ENCODE measurements around the gene PRDX3. TPM values are rescaled to one million over a fixed set of nuclear protein-coding genes. Genes with fewer than 3 reads are reported as not detected.
"Not testable (repeated sequence)": the region's sequence is repeated elsewhere in the genome, so short reads cannot be mapped to it uniquely, and the experiment has no call there.

Gene PRDX3
- total RNA-seq, 4 donors from 2014 or later, result 58.8 to 78.3 (median 62.1) TPM

- Histone ChIP-seq H3K4me3 (no peak overlapping the region), H3K9me3 (no peaks in the 10 kb centered on the region), H3K4me1 (no peaks in the 10 kb centered on the region), H3K27ac (no peak overlapping the region), H3K27me3 (no peaks in the 10 kb centered on the region), H3K36me3 (peaks cover 32% of the 10 kb centered on the region)
- WGBS, result 92% methylated on average over 16 of the region's 16 CpGs
- no peak for DNase-seq (ENCODE audit: low spot score in 2 of 2)
- TF ChIP-seq, protein P1, sequence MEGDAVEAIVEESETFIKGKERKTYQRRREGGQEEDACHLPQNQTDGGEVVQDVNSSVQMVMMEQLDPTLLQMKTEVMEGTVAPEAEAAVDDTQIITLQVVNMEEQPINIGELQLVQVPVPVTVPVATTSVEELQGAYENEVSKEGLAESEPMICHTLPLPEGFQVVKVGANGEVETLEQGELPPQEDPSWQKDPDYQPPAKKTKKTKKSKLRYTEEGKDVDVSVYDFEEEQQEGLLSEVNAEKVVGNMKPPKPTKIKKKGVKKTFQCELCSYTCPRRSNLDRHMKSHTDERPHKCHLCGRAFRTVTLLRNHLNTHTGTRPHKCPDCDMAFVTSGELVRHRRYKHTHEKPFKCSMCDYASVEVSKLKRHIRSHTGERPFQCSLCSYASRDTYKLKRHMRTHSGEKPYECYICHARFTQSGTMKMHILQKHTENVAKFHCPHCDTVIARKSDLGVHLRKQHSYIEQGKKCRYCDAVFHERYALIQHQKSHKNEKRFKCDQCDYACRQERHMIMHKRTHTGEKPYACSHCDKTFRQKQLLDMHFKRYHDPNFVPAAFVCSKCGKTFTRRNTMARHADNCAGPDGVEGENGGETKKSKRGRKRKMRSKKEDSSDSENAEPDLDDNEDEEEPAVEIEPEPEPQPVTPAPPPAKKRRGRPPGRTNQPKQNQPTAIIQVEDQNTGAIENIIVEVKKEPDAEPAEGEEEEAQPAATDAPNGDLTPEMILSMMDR (IDR thresholded peaks at IDR 0.05), result no peak
- TF ChIP-seq POLR2AphosphoS5 (IDR thresholded peaks at IDR 0.05), result no peak
- TF ChIP-seq EP300 (IDR thresholded peaks at IDR 0.05), result no peak
- no peak for TF ChIP-seq POLR2A (IDR thresholded peaks at IDR 0.05)
Measured at GRCh38 chr10:119138346-119139306, 40.0 kb downstream of the PRDX3 start.

GRCh38 chr10:119137878-119138277, 40.7 kb downstream of the PRDX3 start:
- H3K4me3 ChIP-seq; H3K4me1 ChIP-seq; DNase-seq (ENCODE audit: low spot score in 2 of 2); H3K9me3 ChIP-seq; H3K27ac ChIP-seq; H3K27me3 ChIP-seq: not testable (repeated sequence)
- 74% methylated on average over 8 of the region's 8 CpGs for WGBS
- H3K36me3 ChIP-seq, result peaks cover 39% of the 10 kb centered on the region

- Histone ChIP-seq H3K4me3 (no peak overlapping the region), H3K27ac (no peak overlapping the region), H3K27me3 (no peaks in the 10 kb centered on the region), H3K36me3 (peaks cover 43% of the 10 kb centered on the region), H3K9me3 (no peaks in the 10 kb centered on the region), H3K4me1 (no peaks in the 10 kb centered on the region)
- 86% methylated on average over 7 of the region's 7 CpGs for WGBS
- TF ChIP-seq POLR2A (IDR thresholded peaks at IDR 0.05) (no peak), POLR2AphosphoS5 (IDR thresholded peaks at IDR 0.05) (no peak), EP300 (IDR thresholded peaks at IDR 0.05) (no peak)
- TF ChIP-seq, protein P1 (IDR thresholded peaks at IDR 0.05), result no peak
- no peak for DNase-seq (ENCODE audit: low spot score in 2 of 2)
Measured at GRCh38 chr10:119136084-119136483, 42.5 kb downstream of the PRDX3 start.

DNA sequence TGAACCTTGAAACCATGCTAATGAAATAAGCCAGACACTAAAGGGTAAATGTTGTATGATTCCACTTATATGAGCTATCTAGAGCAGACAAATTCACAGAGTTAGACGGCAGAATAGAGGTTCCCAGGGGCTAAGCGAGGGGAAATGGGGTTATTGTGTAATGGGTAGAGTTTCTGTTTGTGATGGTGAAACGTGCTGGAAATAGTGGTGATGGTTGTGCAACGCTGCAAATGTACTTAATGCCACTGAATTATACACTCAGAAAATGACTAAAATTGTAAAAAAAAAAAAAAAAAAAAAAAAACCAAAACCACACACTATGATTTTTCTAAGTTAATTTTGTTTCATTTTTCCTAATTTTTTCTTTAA, 43.1 kb downstream of the PRDX3 start:
- WGBS, result 71% methylated on average over 3 of the region's 4 CpGs
- H3K36me3 ChIP-seq, result peaks cover 38% of the 10 kb centered on the region
- H3K4me1 ChIP-seq, result no peaks in the 10 kb centered on the region
- H3K4me3 ChIP-seq, result no peak overlapping the region
- H3K9me3 ChIP-seq, result no peaks in the 10 kb centered on the region
- no peaks in the 10 kb centered on the region for H3K27me3 ChIP-seq
- TF ChIP-seq, protein P1 (IDR thresholded peaks at IDR 0.05), result no peak
- TF ChIP-seq POLR2AphosphoS5 (IDR thresholded peaks at IDR 0.05), result peak in 1 of 3 donors; percentile 13
- H3K27ac ChIP-seq, result no peak overlapping the region
- DNase-seq (ENCODE audit: low spot score in 2 of 2), result no peak

- no peak for DNase-seq (ENCODE audit: low spot score in 2 of 2)
- WGBS, result 87% methylated on average over 8 of the region's 8 CpGs
- H3K4me1 ChIP-seq, result no peaks in the 10 kb centered on the region
- H3K9me3 ChIP-seq, result no peaks in the 10 kb centered on the region
- no peak overlapping the region for H3K27ac ChIP-seq
- H3K27me3 ChIP-seq, result no peaks in the 10 kb centered on the region
- no peak overlapping the region for H3K4me3 ChIP-seq
- peaks cover 44% of the 10 kb centered on the region for H3K36me3 ChIP-seq
- TF ChIP-seq, protein P1 (IDR thresholded peaks at IDR 0.05), result no peak
- TF ChIP-seq POLR2A (IDR thresholded peaks at IDR 0.05), result no peak
- TF ChIP-seq EP300 (IDR thresholded peaks at IDR 0.05), result no peak
- no peak for TF ChIP-seq POLR2AphosphoS5 (IDR thresholded peaks at IDR 0.05)
Measured at GRCh38 chr10:119133949-119134348, 44.7 kb downstream of the PRDX3 start.

Measured in suprapubic skin (tissue), 4 donors.